CD4-positive, alpha-beta T cell treated with Interleukin-1 beta for 1 hour (primary cell): Measurements from ENCODE around the gene TRAPPC10.
A peak's percentile ranks its signal among the peaks of the same experiment; 100 is the strongest.

Experiments
- DNase-seq, 2 donors: peaks; one replicate each; pipeline ENCODE4 v3.0.0-alpha.2; 2020 to 2022

TRAPPC10 gene

DNA sequence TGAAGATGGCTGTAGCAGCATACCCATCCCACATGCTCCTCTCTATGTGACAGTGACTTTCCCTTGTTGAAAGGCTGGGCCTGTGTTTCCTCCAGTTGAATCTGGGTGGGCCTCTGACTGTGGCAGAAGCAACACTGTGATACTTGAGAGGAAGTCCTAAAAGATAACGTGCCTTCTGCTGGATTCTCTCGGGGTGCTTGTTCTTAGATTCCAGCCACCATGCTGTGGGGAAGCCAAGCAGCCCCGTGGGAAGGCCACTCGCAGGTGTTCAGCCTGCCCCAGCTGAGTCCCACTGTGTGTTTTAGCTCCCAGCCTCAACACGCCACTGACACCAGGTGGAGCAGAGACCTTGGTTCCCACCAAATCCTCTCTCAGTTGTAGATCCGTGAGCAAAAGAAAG is 31.5 kb downstream of the TRAPPC10 start:
- no peak for DNase-seq

- no peak for DNase-seq
Observed at GRCh38 chr21:44046734-44047133, 34.6 kb downstream of the TRAPPC10 start.

DNA sequence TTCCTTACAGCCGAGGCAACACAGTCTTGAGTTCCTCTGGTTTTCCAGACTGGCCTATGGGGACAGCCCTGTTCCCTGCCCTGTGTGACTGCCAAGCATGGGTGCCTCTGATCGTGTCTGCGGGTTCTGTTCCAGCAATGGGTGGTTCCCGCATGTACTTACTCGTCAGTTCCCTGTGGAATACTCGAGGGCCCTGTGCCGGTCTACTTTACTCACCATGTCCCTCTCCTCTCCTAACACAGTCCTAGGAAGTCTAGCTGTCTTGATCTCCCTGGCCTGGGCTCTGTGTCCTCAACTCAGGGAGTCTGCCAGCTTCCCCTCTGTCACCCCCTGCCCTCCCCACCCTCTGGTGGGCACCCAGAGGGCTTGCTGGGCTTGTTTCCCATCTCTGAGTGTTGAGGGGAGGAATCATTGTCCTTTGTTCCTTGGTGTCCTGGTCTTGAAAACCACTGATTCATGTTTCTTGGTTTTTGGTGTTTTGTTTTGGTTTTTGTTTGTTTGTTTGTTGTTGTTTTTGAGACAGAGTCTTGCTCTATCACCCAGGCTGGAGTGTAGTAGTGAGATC is 36.0 kb downstream of the TRAPPC10 start:
- no peak for DNase-seq

DNA sequence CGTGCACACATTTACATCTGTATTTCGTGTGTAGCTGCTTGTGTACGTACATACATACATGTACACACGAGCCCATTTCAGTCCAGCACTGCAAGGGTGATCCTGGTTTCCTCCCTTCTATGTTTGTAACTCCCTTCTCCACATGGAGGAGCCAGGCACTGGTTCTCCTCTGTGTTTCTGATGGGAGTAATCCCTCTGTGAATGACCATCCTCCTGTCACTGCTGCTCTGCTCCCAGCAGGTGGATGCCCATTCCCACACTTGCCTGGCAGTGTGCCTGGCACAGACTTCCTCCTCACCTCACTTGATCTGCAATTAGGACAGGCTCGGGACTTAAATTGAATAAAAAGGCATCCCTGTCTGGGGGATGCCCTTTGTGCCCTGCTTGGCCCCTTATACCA is 37.1 kb downstream of the TRAPPC10 start:
- no peak for DNase-seq

GRCh38 chr21:44049606-44050005 is 37.5 kb downstream of the TRAPPC10 start:
- no peak for DNase-seq

DNA sequence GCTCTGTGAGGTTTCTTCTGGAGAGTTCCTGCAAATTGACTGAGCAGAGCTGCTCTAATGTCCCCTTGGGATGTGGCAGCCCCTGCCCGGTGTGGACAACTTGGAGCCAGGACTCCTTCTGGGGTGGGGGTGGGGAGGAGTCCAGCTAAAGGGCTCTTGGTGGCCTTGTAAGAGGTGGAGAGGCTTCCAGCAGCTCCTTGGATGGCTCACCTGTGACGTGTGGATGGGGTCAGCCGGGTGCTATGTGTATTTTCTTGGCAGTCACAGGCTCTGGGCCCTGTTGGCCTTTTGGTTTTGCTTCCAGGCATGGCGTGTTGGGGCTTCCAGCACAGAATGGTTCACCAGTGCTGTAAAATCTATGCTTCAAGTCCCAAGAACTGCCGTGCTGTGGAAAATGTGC is 38.2 kb downstream of the TRAPPC10 start:
- no peak for DNase-seq

DNA sequence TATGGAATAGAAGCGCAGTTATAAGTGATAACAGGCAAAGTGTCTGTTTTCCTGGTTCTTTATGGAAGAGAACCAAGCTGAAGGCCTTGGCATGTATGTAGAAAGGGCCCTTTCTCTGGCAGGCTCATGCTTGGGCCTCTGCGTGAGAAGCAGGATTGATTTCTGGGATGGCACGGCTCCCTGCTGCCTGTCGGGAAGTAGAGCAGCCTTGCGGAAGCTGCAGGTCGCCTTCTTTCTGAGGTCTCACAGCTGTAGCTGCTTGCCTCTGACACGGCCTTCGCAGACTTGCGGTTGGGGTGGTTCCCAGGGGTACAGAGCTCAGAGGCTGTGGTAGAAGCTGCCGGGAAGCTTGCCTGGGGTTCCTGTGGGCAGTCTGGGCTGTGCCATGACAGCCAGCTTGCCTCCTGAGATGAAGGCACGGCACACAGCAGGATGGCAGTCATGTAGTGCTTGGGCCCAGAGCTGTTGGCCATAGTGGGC is 39.4 kb downstream of the TRAPPC10 start:
- DNase-seq: no peak

- no peak for DNase-seq
Observed at GRCh38 chr21:44052071-44052829, 40.1 kb downstream of the TRAPPC10 start.

DNA sequence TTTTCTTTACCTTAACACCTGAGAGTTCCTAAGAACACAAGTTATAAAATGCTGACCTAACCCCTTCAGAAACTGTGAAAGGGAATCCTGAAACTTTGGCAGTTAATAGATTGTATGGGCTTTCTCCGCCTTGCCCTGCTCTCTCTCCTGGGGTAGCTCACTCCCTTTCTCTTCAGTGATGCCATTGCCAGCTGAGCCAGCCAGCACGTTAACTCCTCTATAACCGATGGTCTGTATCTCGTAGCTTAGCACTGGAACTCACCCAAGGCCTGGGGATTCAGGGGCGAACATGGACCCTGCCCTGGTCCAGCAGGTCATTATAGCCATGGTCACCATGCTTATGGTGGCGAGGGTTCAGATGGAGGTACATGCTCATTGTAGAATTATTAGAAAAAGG is 40.7 kb downstream of the TRAPPC10 start:
- no peak for DNase-seq

- DNase-seq: no peak
Observed at GRCh38 chr21:44053567-44053966, 41.5 kb downstream of the TRAPPC10 start.

GRCh38 chr21:44054710-44055109 is 42.6 kb downstream of the TRAPPC10 start:
- no peak for DNase-seq

DNA sequence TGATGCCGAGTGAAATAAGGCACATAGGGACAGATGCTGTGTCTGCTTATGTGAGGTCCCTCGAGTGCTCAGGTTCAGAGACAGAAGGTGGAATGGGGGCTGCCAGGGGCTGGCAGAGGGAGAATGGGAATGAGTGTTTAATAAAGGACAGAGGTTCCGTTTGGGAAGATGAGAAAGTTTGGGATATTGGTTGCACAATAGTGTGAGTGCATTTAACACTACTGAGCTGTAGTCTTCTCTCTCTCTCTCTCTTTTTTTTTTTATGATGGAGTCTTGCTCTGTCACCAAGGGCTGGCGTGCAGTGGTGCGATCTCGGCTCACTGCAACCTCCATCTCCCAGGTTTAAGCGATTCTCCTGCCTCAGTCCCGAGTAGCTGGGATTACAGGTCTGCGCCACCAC is 44.9 kb downstream of the TRAPPC10 start:
- no peak for DNase-seq

DNA sequence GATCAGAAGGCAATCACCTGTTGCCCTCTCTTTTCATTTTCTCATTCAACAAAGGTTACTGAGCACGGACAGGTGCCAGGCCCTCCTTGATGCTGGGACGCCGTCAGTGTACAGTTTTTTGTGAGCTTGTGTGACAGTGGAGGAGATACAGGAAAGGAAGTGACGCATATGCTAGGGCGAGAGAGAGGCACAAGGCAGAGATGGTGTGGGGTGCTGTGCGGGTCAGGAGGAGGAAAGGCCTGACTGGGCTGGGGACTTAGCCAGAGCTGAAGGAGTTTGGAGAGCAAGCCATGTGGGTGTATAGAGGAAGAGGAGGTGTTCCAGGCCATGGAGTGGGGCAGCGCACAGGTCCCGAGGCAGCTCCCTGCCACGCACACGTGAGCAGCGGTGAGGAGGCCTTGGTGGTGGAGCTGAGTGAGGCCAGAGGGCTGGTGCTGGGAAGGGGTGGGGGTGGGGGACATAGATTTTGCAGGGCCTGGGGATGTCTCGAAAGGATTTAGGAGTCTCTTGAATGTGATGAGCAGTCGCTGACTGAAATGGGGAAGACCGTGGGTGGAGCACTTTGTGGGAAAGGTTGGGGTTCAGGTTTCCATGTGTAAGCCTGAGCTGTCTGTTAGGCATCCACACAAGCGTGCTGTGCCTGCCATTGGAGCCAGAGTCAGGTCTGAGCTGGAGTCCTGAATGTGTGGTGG is 46.0 kb downstream of the TRAPPC10 start:
- peak in 1 of 2 donors; percentile 42 for DNase-seq

DNA sequence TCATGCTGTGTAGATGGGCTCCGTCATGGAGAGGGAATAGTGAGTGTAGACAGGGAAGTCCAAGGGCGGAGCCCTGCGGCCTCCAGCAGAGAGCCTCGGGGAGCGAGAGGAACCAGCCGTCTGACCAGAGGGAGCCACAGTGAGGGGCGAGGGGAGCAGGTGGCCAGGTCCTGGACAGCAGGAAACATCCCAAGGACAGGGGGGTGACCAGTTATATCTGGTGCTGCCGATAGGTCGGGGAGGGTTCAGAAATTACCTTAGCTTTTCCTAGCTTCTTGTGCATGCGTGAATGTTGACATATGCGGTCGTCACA is 46.5 kb downstream of the TRAPPC10 start:
- DNase-seq: no peak

- DNase-seq: no peak
Observed at GRCh38 chr21:44058981-44059380, 46.9 kb downstream of the TRAPPC10 start.

- DNase-seq: no peak
Observed at GRCh38 chr21:44059710-44060109, 47.6 kb downstream of the TRAPPC10 start.

GRCh38 chr21:44062380-44062779 is 50.3 kb downstream of the TRAPPC10 start:
- no peak for DNase-seq

- no peak for DNase-seq
Observed at GRCh38 chr21:44063151-44063912, 51.2 kb downstream of the TRAPPC10 start.

DNA sequence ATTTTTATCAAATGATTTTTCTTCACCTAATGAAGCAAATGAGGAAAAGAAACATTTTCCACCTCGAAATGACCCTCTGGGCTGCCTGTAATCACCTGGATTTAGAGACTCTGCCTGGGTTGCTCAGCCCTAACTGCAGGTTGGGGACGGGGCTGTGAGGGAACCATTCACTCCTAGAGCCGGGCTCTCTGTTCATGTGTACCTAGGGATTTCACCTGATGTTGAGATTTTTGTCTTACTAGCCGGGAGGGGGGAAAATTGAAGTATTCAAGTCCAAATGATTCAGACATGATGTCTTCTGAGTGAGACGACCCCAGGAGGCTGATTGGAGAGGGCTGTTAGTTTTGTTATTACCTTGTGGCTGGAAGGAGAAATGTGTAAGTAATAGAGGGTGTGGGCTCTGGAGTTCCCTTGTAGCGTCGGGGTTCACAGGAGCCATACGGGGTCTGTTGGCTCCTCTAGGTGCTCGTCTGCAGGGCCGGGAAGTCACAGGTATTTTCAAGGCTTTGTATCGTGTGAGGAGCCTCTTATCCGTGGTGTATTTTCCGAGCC is 52.8 kb downstream of the TRAPPC10 start:
- DNase-seq: no peak

- DNase-seq: peak; percentile 85 to 89
Observed at GRCh38 chr21:44065428-44065827, 53.3 kb downstream of the TRAPPC10 start.

DNA sequence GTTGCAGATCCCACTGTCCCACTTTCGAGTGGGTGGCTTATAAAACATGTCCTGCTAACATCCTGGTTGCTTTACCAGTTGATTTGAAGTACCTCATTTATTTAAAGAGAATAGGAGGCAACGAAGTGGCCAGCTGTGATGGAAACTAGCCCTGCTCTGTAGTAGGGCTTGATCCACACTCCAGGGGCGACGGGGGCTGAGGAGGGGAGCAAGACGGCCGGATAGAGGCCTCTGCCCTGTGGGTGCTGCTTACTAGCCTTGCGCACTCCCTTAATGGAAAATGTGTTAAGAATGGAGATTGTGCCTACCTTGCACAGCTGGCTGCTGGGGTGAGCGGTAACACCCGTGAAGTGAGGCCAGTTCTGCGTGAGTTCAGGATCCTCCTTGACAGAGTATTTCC is 54.0 kb downstream of the TRAPPC10 start:
- DNase-seq: no peak

DNA sequence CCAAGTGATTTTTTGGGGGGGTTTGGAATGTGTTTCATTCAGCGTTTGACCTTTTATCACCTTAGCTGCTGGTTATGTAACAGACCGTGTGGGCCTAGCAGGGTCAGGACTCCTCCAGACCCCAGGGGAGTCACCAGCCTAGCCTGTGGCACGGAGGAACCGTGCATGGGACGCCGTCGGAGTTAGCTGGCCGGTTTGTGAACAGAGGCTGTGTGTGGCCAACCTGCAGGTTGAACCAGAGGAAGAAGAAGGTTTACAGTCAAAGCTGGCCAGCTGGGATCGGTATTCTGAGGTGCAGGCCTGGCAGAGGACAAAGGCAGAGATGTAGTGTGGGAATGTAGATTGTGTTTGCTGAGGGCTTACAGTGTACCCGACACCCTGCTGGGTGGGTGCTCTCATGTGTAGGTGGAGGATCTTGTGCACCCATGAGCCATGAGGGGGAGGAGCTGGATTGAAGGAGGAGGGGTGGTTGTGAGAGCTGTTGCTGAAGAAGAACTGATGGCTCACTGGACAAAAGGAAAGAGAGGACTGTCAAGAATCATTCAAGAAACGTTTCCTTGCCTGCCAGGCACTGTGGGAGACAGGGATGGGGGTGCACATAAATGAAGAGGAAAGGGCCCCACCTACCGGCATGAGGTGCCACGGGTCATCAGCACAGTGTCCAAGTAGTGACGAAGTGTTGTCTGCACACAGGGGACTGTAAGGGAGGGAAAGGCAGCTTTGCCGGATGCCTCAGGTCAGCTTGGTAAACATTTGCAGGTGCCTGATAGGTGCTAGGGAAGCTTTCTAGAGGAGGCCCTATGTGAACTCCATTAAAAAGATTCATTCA is 55.1 kb downstream of the TRAPPC10 start:
- DNase-seq: no peak
